Ascending aorta (tissue), 2 donors: ENCODE data around the gene HAGH. TPM values are rescaled to one million over a fixed set of nuclear protein-coding genes. Genes with fewer than 3 reads are reported as not detected.

Experiments used
- DNase-seq, 2 donors: peaks; one replicate each; pipeline ENCODE4 v3.0.0-alpha.2; 2019; ENCODE audit warnings: low spot score in 2 of 2
- H3K27ac ChIP-seq, 2 donors: fragments of 200-600 bp; sonication (generic); one replicate each; pipeline ENCODE4 v1.5.1; 2016 to 2017; ENCODE audit warnings: mild to moderate bottlenecking in 1 of 2
- H3K27me3 ChIP-seq: fragments of 200-600 bp; sonication (generic); one replicate; pipeline ENCODE4 v1.5.1; 2017
- H3K36me3 ChIP-seq, 2 donors: fragments of 200-600 bp; sonication (generic); one replicate each; pipeline ENCODE4 v1.5.1; 2016
- H3K4me1 ChIP-seq, 2 donors: fragments of 200-600 bp; sonication (generic); one replicate each; pipeline ENCODE4 v1.5.1; 2016 to 2017; ENCODE audit warnings: mild to moderate bottlenecking in 1 of 2
- H3K4me3 ChIP-seq, 2 donors: fragments of 200-600 bp; sonication (generic); one replicate each; pipeline ENCODE4 v1.5.1; 2016 to 2017; ENCODE audit warnings: mild to moderate bottlenecking in 1 of 2
- H3K9me3 ChIP-seq, 2 donors: fragments of 200-600 bp; sonication (generic); one replicate each; pipeline ENCODE4 v1.5.1; 2016
- intact Hi-C: fragments of 100-400 bp; cut with DNase I; formaldehyde crosslinking; loops from one replicate; pipeline ENCODE4 v1.15.1; 2023
- total RNA-seq: library from RNA; depleted of rRNA; stranded (reverse); fragments of >200 nt; gene quantifications from one replicate; pipeline ENCODE4 v1.1.0, GENCODE V29; 2016
- TF ChIP-seq, protein P1 (sequence below), 3 experiments: fragments of 200-600 bp in 2 of 3; fragments of 450-650 bp in 1 of 3; sonication (generic) in 2 of 3; IDR thresholded peaks; one replicate each; pipeline ENCODE4 v1.5.1; 2016 to 2019; ENCODE audit warnings: antibody characterized with exemption in 3 of 3, mild to moderate bottlenecking in 1 of 3, moderate library complexity in 1 of 3

Gene HAGH
- total RNA-seq, 1 donor from 2014 or later, result 177 TPM

DNA sequence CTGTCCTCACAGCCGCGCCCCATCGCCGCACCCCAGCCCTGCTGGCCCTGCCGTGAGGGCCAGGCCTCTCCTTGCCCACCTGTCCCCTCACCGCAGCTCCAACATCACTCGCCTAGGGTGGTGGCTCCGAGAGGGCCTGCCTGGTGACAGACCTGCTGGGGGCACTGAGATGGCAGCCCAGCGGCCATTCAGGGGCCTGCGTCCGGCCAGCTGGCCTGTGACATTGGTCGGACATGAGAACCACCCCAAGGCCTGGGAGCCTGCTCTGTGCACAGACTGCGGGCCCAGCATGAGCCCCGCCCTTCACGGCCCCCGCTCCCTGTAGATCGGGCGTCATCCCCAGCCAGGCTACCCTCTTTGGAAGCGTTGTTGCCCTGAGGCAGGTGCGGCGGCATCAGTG, 67.1 kb downstream of the HAGH start:
- Histone ChIP-seq H3K27me3 (no peaks in the 10 kb centered on the region), H3K36me3 (peaks cover 55 to 78% of the 10 kb centered on the region in 2 donors), H3K4me1 (no peaks in the 10 kb centered on the region), H3K9me3 (no peaks in the 10 kb centered on the region), H3K4me3 (no peak overlapping the region), H3K27ac (no peak overlapping the region)
- intact Hi-C loops, result no loop called here
- DNase-seq, result no peak
- TF ChIP-seq, protein P1, sequence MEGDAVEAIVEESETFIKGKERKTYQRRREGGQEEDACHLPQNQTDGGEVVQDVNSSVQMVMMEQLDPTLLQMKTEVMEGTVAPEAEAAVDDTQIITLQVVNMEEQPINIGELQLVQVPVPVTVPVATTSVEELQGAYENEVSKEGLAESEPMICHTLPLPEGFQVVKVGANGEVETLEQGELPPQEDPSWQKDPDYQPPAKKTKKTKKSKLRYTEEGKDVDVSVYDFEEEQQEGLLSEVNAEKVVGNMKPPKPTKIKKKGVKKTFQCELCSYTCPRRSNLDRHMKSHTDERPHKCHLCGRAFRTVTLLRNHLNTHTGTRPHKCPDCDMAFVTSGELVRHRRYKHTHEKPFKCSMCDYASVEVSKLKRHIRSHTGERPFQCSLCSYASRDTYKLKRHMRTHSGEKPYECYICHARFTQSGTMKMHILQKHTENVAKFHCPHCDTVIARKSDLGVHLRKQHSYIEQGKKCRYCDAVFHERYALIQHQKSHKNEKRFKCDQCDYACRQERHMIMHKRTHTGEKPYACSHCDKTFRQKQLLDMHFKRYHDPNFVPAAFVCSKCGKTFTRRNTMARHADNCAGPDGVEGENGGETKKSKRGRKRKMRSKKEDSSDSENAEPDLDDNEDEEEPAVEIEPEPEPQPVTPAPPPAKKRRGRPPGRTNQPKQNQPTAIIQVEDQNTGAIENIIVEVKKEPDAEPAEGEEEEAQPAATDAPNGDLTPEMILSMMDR (IDR thresholded peaks at IDR 0.05), result no peak

DNA sequence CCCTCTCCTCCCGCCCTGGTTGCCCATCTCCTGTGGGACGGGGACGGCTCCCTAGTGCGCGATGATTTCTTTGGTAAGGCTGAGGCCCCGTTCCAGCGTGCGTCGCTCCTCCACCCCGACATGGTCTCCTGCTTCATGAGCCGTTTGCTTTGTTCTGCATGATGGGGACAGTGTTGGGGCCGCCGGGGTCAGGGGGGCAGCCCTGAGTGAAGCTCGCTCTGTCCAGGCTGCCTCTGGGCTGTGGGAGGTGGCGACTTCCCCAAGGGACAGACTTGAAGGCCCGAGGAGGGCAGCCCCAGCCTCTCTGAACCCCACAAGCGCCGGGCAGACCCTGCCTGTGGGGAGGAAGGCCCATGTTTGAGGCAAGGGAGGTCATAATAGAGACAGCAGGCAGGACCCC, 67.7 kb downstream of the HAGH start:
- no peak overlapping the region for H3K27ac ChIP-seq
- intact Hi-C loops, result no loop called here
- H3K9me3 ChIP-seq, result no peaks in the 10 kb centered on the region
- H3K36me3 ChIP-seq, result peaks cover 53 to 77% of the 10 kb centered on the region in 2 donors
- H3K4me1 ChIP-seq, result no peaks in the 10 kb centered on the region
- TF ChIP-seq, protein P1 (IDR thresholded peaks at IDR 0.05), result no peak
- H3K27me3 ChIP-seq, result no peaks in the 10 kb centered on the region
- H3K4me3 ChIP-seq, result no peak overlapping the region
- DNase-seq, result no peak

DNA sequence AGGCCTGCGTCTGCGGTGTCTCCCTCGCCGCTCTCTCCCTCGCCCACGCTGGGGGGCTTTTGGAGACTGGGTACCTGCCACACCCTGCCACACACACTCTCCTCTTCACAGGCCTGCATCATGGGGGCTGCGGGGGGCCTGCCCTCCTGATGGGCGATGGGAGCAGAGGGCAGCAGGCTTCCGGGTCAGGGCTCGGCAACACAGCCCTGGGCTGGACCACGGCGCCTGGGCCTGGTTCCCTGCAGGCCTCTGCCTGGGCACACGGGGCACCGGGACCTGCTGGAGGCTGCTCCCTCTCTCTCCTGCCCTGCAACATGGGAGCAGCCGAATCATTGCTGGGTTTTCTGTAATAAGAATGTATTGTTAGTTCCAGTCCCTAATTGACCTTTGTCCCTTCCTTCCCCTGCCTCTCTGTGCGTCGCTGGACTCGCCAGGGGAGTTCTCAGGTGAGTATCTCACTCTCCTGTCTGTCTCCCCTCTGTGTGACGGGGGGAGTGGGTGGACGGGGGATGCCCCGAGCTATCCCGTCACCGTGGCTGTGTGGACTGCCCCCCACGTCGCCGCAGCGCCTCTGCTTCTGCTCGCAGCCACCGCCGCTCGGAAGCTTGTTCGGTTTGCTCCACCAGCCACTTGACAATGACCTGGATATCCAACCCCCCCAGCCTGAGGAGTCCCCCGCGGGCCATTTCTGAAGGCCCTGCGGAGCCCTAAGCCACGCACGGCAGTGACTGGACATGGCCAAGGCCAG, 68.7 kb downstream of the HAGH start:
- Histone ChIP-seq H3K4me3 (no peak overlapping the region), H3K27ac (no peak overlapping the region), H3K36me3 (peaks cover 47 to 72% of the 10 kb centered on the region in 2 donors), H3K4me1 (no peaks in the 10 kb centered on the region), H3K9me3 (no peaks in the 10 kb centered on the region), H3K27me3 (no peaks in the 10 kb centered on the region)
- TF ChIP-seq, protein P1 (IDR thresholded peaks at IDR 0.05), result no peak
- no peak for DNase-seq
- intact Hi-C loops, result no loop called here

Other genes with a start within 250 kb of the HAGH start
- 21.9 TPM for gene IFT140, start 214.8 kb downstream of the HAGH start, total RNA-seq
- gene CRAMP1, start 214.5 kb downstream of the HAGH start, total RNA-seq, result 12.7 TPM
- 18.3 TPM for gene JPT2, start 148.5 kb downstream of the HAGH start, total RNA-seq
- 57.4 TPM for gene MAPK8IP3, start 120.6 kb downstream of the HAGH start, total RNA-seq
- 326 TPM for gene NME3, start 55.3 kb downstream of the HAGH start, total RNA-seq
- 25.3 TPM for gene EME2, start 54.0 kb downstream of the HAGH start, total RNA-seq
- gene MRPS34, start 53.7 kb downstream of the HAGH start, total RNA-seq, result 170 TPM
- 159 TPM for gene SPSB3, start 44.3 kb downstream of the HAGH start, total RNA-seq
- 182 TPM for gene NUBP2, start 43.9 kb downstream of the HAGH start, total RNA-seq
- gene IGFALS, start 33.1 kb downstream of the HAGH start, total RNA-seq, result not detected
- 233 TPM for gene FAHD1, start 381 bp upstream of the HAGH start, total RNA-seq
- gene MEIOB, start 45.3 kb upstream of the HAGH start, total RNA-seq, result not detected
- not detected for gene HS3ST6, start 91.6 kb upstream of the HAGH start, total RNA-seq
- 32.9 TPM for gene MSRB1, start 116.4 kb upstream of the HAGH start, total RNA-seq
- gene RPL3L, start 127.9 kb upstream of the HAGH start, total RNA-seq, result not detected
- 68.2 TPM for gene NDUFB10, start 132.7 kb upstream of the HAGH start, total RNA-seq
- 2,866 TPM for gene RPS2, start 138.0 kb upstream of the HAGH start, total RNA-seq
- not detected for gene RNF151, start 140.0 kb upstream of the HAGH start, total RNA-seq
- 55.7 TPM for gene TBL3, start 145.2 kb upstream of the HAGH start, total RNA-seq
- not detected for gene NOXO1, start 154.6 kb upstream of the HAGH start, total RNA-seq
- gene GFER, start 157.4 kb upstream of the HAGH start, total RNA-seq, result 2.7 TPM
- 0.32 TPM for gene SYNGR3, start 163.1 kb upstream of the HAGH start, total RNA-seq
- gene ZNF598, start 183.0 kb upstream of the HAGH start, total RNA-seq, result 31.1 TPM
- not detected for gene NPW, start 193.0 kb upstream of the HAGH start, total RNA-seq
- gene NHERF2, start 200.1 kb upstream of the HAGH start, total RNA-seq, result 123 TPM
- gene NTHL1, start 221.0 kb upstream of the HAGH start, total RNA-seq, result 59.5 TPM
- 258 TPM for gene TSC2, start 221.2 kb upstream of the HAGH start, total RNA-seq